Stimulated activated naive CD8-positive, alpha-beta T cell treated with anti-CD3 and anti-CD28 coated beads, Interleukin-15, amount 100 ng/mL, for 72 hours (primary cell): Measurements from ENCODE around the gene EXD3.

Experiments used
- ATAC-seq: fragments of 150-1000 bp; cut with Tn5 transposase; 2 replicates; pipeline ENCODE4 v1.10.0; 2021; ENCODE audit warnings: mild to moderate bottlenecking, moderate library complexity
- DNase-seq, 2 donors: peaks; one replicate each; pipeline ENCODE4 v3.0.0; 2021 to 2022
- H3K27ac Mint-ChIP-seq, 2 donors: one replicate each; pipeline ENCODE4 v1.8.0; 2022; ENCODE audit warnings: mild to moderate bottlenecking in 2 of 2, mixed read lengths in 2 of 2, moderate library complexity in 2 of 2
- H3K27me3 Mint-ChIP-seq: one replicate; pipeline ENCODE4 v1.8.0; 2022; ENCODE audit warnings: mixed read lengths
- H3K4me1 Mint-ChIP-seq: one replicate; pipeline ENCODE4 v1.8.0; 2022; ENCODE audit warnings: mild to moderate bottlenecking, mixed read lengths
- H3K4me3 Mint-ChIP-seq, 2 donors: one replicate each; pipeline ENCODE4 v1.8.0; 2022; ENCODE audit warnings: mild to moderate bottlenecking in 2 of 2, mixed read lengths in 2 of 2, moderate library complexity in 1 of 2
- H3K9me3 Mint-ChIP-seq, 2 donors: one replicate each; pipeline ENCODE4 v1.8.0; 2022; ENCODE audit warnings: mixed read lengths in 2 of 2

Gene EXD3

DNA sequence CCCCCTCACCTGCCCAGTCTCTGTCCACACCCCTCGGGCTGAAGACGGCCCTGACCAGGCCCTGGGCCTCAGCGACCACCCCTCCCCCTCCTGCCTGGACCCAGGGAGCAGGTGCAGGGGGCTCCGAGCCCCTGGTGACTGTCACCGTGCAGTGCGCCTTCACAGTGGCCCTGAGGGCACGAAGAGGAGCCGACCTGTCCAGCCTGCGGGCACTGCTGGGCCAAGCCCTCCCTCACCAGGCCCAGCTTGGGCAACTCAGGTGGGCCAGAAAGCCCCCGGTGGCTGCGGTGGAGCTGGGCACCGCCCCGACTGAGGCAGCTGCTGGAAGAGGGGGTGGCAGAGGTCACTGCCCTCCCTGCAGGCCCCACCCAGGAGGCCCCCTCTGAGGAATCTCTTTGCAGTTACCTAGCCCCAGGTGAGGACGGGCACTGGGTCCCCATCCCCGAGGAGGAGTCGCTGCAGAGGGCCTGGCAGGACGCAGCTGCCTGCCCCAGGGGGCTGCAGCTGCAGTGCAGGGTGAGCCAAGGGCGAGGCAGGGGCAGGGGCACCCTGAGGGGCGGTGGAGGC, 10.5 kb upstream of the EXD3 start:
- H3K4me1 Mint-ChIP-seq, result peaks cover 5% of the 10 kb centered on the region
- H3K4me3 Mint-ChIP-seq, result no peak overlapping the region
- ATAC-seq, result no peak
- no peak overlapping the region for H3K27ac Mint-ChIP-seq
- DNase-seq, result no peak
- no peaks in the 10 kb centered on the region for H3K9me3 Mint-ChIP-seq
- H3K27me3 Mint-ChIP-seq, result no peaks in the 10 kb centered on the region

DNA sequence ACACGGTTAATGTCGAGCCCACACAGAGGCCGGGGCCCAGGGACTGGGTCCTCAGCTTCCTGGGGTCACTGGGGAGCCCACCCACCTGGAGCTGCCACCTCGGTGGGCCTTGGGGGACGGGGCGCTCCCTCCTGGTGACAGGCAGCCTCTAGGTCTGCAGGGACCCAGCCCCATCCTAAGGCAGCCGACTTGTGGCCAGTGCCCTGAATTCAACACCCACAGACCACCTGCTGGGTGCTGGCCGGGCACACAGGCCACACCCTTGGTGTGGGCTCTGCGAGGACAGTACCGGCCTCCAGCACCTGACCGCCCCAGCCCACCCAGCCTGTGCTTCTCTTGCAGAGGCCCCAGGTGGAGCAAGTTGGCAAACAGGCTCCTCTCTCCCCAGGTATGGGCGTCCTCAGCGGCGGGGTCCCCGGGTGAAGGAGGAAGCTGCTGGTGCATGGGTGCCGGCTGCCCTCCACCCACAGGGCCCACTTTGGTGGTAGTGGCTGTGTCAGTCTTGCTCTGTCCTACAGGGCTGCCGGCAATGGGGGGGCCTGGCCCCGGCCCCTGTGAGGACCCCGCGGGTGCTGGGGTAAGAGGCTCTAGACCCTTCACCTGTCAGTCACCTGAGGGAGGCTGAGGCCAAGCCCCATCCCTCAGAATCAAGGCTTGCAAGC, 9.9 kb upstream of the EXD3 start:
- DNase-seq, result no peak
- H3K4me1 Mint-ChIP-seq, result peaks cover 5% of the 10 kb centered on the region
- no peak for ATAC-seq
- no peak overlapping the region for H3K27ac Mint-ChIP-seq
- no peaks in the 10 kb centered on the region for H3K27me3 Mint-ChIP-seq
- H3K9me3 Mint-ChIP-seq, result no peaks in the 10 kb centered on the region
- no peak overlapping the region for H3K4me3 Mint-ChIP-seq

DNA sequence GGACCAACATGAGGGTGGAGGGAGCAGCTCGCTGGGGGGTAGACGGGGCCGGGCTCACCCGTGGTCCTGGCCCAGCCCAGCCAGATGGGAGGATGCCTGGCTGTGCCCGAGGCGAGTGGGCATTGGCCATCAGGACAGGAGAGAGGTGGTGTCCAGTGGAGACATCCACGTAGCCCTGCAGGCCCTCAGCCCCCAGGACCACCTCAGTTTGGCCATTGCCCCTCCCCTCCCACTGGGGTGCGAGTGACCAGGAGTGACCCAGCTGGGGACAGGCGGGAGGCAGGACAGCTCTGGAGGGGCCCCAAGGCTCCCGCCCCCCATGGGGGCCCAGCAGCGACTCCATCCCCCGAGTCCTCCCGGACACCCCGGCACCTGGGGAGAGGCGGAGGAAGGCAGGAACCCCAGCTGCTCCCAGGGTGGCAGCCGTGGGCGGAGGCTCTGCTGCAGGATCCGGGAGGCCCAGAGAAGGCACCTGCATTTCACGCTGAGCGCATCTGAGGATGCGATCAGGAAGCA, 8.5 kb upstream of the EXD3 start:
- no peak overlapping the region for H3K27ac Mint-ChIP-seq
- peaks cover 5% of the 10 kb centered on the region for H3K4me1 Mint-ChIP-seq
- no peak overlapping the region for H3K4me3 Mint-ChIP-seq
- DNase-seq, result no peak
- H3K9me3 Mint-ChIP-seq, result no peaks in the 10 kb centered on the region
- no peak for ATAC-seq
- H3K27me3 Mint-ChIP-seq, result no peaks in the 10 kb centered on the region

DNA sequence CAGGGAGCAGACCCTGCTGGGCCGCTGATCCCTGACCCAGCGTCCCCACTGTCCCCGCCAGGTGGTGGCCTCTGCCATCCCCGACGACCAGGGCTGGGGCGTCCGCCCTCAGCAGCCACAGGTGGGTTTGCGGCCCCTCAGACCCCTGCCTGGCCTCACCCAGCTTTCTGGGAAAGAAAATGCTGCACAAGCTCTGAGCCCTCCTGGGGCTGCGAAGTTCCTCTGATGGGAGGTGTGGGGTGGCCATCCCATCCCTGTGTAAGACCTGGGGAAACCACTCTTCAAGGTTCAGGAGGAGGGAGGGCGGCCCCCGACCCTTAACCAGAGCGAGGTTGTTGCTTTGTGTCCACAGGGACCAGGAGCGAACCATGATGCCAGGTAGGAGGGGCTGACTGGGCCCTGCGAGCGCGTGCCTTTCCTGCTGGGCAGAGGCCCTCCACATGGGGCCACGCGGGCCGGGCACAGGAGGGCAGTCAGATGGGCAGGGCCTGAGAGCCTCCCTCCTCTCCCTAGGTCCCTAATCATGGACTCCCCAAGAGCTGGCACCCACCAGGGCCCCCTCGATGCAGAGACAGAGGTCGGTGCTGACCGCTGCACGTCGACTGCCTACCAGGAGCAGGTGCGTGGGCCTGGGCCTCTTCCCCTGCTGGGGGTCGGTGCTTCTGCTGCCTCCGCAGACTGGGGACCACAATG, 7.9 kb upstream of the EXD3 start:
- ATAC-seq (no peak), DNase-seq (no peak)
- Mint-ChIP-seq H3K9me3 (no peaks in the 10 kb centered on the region), H3K27ac (no peak overlapping the region), H3K27me3 (no peaks in the 10 kb centered on the region), H3K4me1 (peaks cover 5% of the 10 kb centered on the region), H3K4me3 (no peak overlapping the region)

DNA sequence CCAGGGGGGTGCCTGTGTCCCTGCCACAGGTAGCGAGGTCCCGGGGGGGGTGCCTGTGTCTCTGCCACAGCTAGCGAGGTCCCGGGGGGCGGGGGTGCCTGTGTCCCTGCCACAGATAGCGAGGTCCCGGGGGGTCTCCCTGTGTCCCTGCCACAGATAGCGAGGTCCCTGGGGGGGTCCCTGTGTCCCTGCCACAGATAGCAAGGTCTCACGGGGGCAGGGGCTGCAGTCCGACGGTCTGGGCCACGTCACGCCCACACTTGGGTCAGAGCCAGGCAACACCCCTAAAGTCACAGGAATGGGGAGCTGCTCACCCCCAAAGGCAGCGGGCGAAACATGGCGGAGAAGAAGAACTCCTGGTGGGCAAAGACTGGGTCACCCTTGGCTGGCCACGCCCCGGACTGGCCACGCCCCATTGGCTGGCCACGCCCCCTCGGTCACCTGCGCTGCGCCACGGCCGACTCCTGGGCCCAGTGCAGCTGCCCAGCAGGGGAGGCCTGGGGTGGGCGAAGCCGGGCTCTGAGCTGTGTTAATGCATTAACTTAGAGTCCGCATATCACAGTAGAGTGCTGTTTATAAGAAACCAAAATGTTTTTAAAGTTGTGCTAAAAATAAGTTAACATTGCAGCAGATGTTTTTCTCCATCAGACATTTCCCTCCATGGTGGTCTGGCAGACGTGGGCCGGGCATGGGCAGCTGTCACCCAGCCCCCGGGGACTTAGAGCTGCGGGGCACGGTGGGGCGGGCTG, 7.2 kb upstream of the EXD3 start:
- Mint-ChIP-seq H3K27me3 (no peaks in the 10 kb centered on the region), H3K9me3 (no peaks in the 10 kb centered on the region), H3K4me1 (peaks cover 3% of the 10 kb centered on the region), H3K27ac (no peak overlapping the region), H3K4me3 (no peak overlapping the region)
- ATAC-seq (no peak), DNase-seq (no peak)

DNA sequence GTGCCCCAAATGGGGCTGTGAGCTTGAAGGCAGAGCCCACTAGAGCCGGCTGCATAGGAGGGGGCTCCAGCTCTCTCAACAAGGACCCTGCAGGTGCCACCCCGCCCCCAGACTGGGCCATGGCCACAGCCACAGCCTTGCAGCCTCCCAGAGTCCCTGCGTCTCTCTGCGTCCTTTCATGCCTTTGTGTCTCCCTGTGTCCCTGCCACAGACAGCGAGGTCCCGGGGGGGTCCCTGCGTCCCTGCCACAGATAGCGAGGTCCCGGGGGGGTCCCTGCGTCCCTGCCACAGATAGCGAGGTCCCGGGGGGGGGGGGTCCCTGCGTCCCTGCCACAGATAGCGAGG, 6.6 kb upstream of the EXD3 start:
- Mint-ChIP-seq H3K4me3 (no peak overlapping the region), H3K4me1 (no peaks in the 10 kb centered on the region), H3K27ac (no peak overlapping the region), H3K27me3 (no peaks in the 10 kb centered on the region), H3K9me3 (no peaks in the 10 kb centered on the region)
- ATAC-seq (no peak), DNase-seq (no peak)

DNA sequence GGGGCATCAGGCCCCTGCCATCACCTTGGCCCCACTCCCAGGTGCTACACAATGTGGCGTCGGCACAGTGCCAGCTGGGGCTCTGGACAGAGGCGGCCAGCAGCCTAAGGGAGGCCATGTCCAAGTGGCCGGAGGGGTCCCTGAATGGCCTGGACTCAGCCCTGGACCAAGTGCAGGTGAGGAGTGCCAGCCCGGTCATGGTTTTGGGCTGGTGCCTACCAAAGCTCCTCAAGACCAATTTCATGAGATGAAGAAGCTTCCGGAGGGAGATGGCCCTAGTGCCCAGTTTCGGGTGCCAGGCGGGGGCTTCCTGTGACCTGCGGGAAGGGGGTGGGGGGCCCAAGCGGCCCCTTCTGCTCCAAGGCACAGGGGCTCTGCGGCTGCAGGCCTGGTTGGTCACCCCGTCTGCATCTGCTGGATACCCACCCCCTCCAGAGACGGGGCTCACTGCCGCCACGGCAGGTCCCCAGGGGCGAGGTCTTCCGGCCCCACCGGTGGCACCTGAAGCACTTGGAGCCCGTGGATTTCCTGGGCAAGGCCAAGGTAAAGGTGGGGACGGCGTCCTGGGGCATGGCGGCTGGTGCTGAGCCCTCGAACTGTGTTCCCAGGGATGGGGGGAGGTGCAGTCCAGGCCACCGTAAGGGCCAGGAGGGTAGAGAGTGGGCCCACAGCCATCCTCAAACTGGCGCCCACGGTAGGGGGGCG, 6.0 kb upstream of the EXD3 start:
- Mint-ChIP-seq H3K4me3 (no peak overlapping the region), H3K4me1 (no peaks in the 10 kb centered on the region)

DNA sequence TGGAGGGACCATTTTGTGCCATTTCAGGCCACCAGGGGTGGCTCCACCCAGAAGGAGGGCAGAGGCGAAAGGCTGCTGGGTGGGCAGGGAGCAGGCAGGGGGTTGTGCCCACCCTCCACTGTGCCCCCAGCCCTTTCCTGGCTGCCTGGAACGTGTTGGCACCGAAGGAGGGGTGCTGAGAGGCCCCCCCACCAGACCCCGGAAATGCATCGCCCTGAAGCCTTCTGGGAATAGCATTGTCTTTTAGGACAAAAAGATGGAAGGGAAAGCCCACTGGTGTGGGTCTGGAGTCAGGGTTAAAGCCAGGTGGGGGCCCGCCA, 5.3 kb upstream of the EXD3 start:
- ATAC-seq (no peak), DNase-seq (no peak)
- Mint-ChIP-seq H3K27ac (no peak overlapping the region), H3K4me3 (no peak overlapping the region), H3K9me3 (no peaks in the 10 kb centered on the region), H3K4me1 (no peaks in the 10 kb centered on the region), H3K27me3 (no peaks in the 10 kb centered on the region)

More for the DNA sequence above, 6.0 kb upstream of the EXD3 start:
- Mint-ChIP-seq H3K27ac (no peak overlapping the region), H3K27me3 (no peaks in the 10 kb centered on the region), H3K9me3 (no peaks in the 10 kb centered on the region)
- no peak for ATAC-seq
- DNase-seq, result no peak

DNA sequence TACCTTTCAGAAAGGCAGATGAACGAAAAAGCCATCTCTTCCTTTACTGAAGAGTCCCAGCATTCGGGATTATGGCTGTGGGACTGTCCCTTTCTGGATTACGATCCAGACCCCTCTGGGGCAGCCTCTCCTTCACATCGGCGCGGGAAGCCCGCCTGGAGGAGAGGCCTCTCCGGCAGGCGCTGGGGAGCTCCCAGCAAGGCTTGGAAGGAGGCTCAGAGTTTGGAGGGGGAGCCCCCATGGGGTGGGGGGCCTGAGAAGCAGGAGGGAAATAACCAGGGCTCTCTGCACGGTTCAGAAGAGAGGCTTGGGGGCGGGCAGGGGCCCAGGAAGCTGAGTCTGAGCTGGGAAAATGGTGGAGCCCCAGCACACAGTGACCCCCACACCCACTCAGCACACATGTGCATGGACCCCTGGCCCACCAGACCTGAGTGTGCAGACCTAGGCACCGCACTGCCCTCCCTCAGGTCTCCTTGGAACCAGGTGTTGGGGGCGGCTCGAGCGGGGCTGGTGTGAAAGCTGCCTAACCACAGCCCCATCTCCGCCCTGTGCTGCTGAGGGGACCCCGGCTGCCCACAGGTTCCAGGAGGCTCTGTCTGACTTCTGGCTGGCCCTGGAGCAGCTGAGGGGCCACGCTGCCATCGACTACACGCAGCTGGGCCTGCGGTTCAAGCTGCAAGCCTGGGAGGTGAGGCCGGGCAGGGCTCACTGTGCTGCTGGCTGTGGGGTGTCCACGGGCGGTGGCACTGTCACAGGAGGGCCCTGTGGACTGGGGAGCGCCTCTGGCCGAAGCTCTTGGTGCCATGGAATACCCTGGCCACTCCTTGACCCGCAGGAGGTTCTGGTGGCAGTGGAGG, 4.7 kb upstream of the EXD3 start:
- no peaks in the 10 kb centered on the region for H3K27me3 Mint-ChIP-seq
- H3K27ac Mint-ChIP-seq, result no peak overlapping the region
- no peaks in the 10 kb centered on the region for H3K4me1 Mint-ChIP-seq

DNA sequence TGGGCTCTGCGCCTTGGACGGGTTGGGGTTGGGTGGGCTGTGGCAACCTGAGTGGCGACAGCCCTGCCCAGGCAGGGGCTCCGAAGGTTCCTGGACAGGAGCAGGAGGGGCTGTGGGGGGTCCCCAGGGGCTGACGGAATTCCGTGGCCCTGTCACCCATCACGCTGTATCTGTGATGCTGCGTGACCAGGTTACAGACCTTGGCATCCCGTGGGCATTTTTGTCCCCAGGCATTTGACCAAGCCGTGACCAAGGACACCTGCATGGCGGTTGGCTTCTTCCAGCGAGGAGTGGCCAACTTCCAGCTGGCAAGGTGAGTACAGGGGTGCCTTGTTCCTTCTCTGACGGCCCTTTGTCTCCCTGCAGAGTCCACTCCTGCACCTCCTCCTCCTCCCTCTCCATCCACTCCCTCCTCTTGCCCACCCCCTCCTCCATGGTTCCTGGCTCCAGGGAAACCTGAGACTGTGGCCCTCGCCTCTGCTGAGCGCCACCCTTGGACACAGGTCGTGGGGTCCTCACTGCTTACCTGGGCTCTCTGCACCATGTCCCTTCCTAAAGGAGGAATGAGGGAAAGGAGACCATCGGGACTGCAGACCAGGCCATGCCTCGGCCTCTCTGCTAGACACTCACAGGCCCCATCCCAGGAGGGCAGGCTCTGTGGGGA, 3.2 kb upstream of the EXD3 start:
- ATAC-seq (no peak), DNase-seq (no peak)
- H3K27me3 Mint-ChIP-seq, result no peaks in the 10 kb centered on the region
- peaks cover 6% of the 10 kb centered on the region for H3K4me1 Mint-ChIP-seq
- H3K27ac Mint-ChIP-seq, result no peak overlapping the region
- no peaks in the 10 kb centered on the region for H3K9me3 Mint-ChIP-seq
- no peak overlapping the region for H3K4me3 Mint-ChIP-seq

More for the DNA sequence above, 4.7 kb upstream of the EXD3 start:
- H3K4me3 Mint-ChIP-seq, result no peak overlapping the region
- no peaks in the 10 kb centered on the region for H3K9me3 Mint-ChIP-seq
- DNase-seq (no peak), ATAC-seq (no peak)

DNA sequence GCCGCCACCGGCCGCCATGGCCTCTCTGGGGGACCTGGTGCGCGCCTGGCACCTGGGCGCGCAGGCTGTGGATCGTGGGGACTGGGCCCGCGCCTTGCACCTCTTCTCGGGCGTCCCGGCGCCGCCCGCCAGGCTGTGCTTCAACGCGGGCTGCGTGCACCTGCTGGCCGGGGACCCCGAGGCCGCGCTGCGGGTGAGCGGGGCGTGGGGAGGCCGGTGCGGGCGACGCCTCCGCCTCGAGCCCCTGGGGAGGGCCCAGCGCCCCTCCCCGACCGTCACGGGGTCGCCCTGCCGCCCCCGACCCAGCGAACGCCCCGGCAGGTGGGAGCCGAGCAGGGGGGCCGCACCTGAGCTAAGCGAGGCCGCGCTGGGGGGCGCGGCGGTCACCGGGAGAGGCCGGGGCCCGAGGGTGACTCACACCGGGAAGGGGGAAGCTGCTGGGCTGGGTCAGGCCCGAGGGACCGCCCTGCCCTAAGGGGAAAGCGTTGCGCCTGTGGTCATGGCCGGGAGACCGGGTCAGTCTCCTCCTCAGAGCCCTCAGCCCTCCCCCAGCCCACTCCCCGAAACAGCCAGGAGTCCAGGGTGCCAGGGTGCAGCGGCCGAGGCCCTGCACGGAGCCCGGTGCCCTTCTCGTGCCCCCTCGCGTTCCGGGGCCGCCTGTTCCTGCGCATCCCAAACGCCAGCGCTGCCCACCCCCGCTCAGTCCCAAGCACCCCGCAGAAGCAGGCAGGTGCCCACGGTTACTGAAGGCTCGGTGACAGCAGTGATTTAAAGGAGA, 741 bp upstream of the EXD3 start:
- Mint-ChIP-seq H3K27ac (no peak overlapping the region), H3K27me3 (no peaks in the 10 kb centered on the region), H3K9me3 (no peaks in the 10 kb centered on the region), H3K4me1 (peaks cover 6% of the 10 kb centered on the region), H3K4me3 (peak overlapping the region; percentile 39 to 56)
- DNase-seq, result no peak
- ATAC-seq, result peak; percentile 65

DNA sequence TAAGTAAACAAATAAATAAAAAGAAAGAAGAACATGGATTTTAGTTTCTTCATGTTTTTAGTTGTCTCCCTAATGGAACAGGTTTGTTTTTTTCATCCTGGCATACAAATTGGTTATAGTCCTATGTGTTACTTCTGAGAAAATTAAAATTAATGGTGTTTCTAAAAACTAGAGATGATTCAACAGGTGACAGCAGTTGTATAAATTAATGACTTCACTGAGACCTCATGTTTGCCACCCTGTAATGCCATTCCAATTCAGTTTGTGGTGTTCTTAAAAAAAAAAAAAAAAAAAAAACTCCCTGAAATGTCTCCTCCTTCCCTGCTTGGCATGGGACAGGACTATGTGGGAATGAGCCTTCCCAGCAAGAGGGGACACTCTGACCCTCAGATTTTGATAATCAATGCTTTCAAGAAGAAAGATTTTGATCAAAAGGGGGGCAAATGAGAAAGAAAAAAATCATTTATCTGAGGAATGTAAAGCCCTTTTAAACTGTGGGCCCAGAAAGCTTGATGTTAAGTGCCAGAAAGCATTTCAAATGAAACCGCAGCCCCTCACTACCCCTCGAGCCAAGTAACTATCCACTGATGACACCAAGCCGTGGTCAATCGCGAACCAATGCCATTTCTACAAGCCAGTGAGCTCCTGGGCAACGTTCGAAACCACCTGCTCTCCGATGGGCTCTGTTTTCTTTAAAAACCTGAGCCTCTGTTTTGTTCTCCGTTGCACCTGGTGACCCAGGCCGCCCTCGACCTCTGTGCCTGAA, 941 bp downstream of the EXD3 start:
- H3K27me3 Mint-ChIP-seq, result no peaks in the 10 kb centered on the region
- H3K4me1 Mint-ChIP-seq, result peaks cover 6% of the 10 kb centered on the region
- no peaks in the 10 kb centered on the region for H3K9me3 Mint-ChIP-seq
- no peak for ATAC-seq
- H3K27ac Mint-ChIP-seq, result peak overlapping the region in 1 of 2 donors; percentile 67
- DNase-seq, result no peak
- peak overlapping the region; percentile 88 to 91 for H3K4me3 Mint-ChIP-seq
